ENCODE data around the gene SCLT1. TPM values are rescaled to one million over a fixed set of nuclear protein-coding genes. Genes with fewer than 3 reads are reported as not detected.
A peak's percentile ranks its signal among the peaks of the same experiment; 100 is the strongest.

SCLT1 gene
- total and polyA plus RNA-seq, 2 of the 13 experiments (the other 11 are each of a cell fraction or from before 2014, with no cell fraction given): 1.5 to 8.7 TPM

- TF ChIP-seq ZNF383 (CRISPR knock-in tag; IDR thresholded peaks at IDR 0.05; ENCODE audit: borderline replicate concordance) (no peak), POGZ (CRISPR knock-in tag; IDR thresholded peaks at IDR 0.05) (peak; percentile 96), ZNF207 (IDR thresholded peaks at IDR 0.05; ENCODE audit: borderline replicate concordance) (no peak), TFDP2 (CRISPR knock-in tag; IDR thresholded peaks at IDR 0.05) (peak; percentile 94), IKZF1 (IDR thresholded peaks at IDR 0.05) (no peak), RBM39 (IDR thresholded peaks at IDR 0.05; ENCODE audit: low read depth, low read length, poor library complexity, severe bottlenecking) (peak; percentile 39), ZNF276 (CRISPR knock-in tag; IDR thresholded peaks at IDR 0.05; ENCODE audit: low read depth) (peak; percentile 91), JUND (CRISPR knock-in tag; IDR thresholded peaks at IDR 0.05) (peak; percentile 50; the same call in 1 of the 2 replicates), ZNF605 (CRISPR knock-in tag; IDR thresholded peaks at IDR 0.05) (peak; percentile 70; the same call in 1 of the 2 replicates), BCLAF1 (IDR thresholded peaks at IDR 0.05) (no peak), ZUFSP (CRISPR knock-in tag; IDR thresholded peaks at IDR 0.05; ENCODE audit: borderline replicate concordance) (no peak), ZNF180 (CRISPR knock-in tag; IDR thresholded peaks at IDR 0.05; ENCODE audit: borderline replicate concordance, low read depth) (no peak), STAT6 (CRISPR knock-in tag; IDR thresholded peaks at IDR 0.05; ENCODE audit: borderline replicate concordance) (peak; percentile 41; the same call in 1 of the 2 replicates), ZBTB20 (CRISPR knock-in tag; IDR thresholded peaks at IDR 0.05; ENCODE audit: borderline replicate concordance, low read depth) (no peak), ZNF576 (CRISPR knock-in tag; IDR thresholded peaks at IDR 0.05) (0 out of 2 replicates have a peak, but pooled peaks have one; percentile 36), RBAK (CRISPR knock-in tag; IDR thresholded peaks at IDR 0.05) (no peak), SNAPC2 (CRISPR knock-in tag; IDR thresholded peaks at IDR 0.05) (peak; percentile 68; the same call in 1 of the 2 replicates), HMGA1 (CRISPR knock-in tag; conservative IDR thresholded peaks at IDR 0.05) (no peak)
Observed at GRCh38 chr4:129093191-129093920, at the start of gene SCLT1 (continued).

Data from HepG2 (cell line).